OCI-LY7 (cell line): ENCODE data around the gene PRDM12. TPM values are rescaled to one million over a fixed set of nuclear protein-coding genes. Genes with fewer than 3 reads are reported as not detected.

Source experiments
- Bru-seq: library from RNA; stranded (reverse); fragments of 400-500 nt; gene quantifications from one replicate; lab custom pipeline; 2021; lab: Mats Ljungman, UMichigan
- BruChase-seq, 2 experiments: library from RNA; stranded (reverse); fragments of 400-500 nt; gene quantifications; one replicate each; lab custom pipeline; 2021; lab: Mats Ljungman, UMichigan
- BruUV-seq: library from RNA; stranded (reverse); fragments of 400-500 nt; replicated peaks from 2 replicates; lab custom pipeline; 2021; lab: Mats Ljungman, UMichigan
- CTCF ChIA-PET: fragments of 300-600 bp; sonication (Branson Sonifier 250); formaldehyde crosslinking; loops from one replicate; lab custom pipeline; 2022; ENCODE audit warnings: antibody characterized with exemption; ENCODE audit not compliant: unreplicated experiment; lab: Charles Lee
- POLR2A ChIA-PET: fragments of 300-600 bp; sonication (Branson Sonifier 250); formaldehyde crosslinking; loops from one replicate; lab custom pipeline; 2022; ENCODE audit warnings: antibody characterized with exemption; lab: Charles Lee
- DNase-seq: peaks from one replicate; pipeline ENCODE4 v3.0.0-alpha.2; 2015; ENCODE audit warnings: low spot score
- H2AFZ ChIP-seq: fragments of 200-600 bp; sonication (generic), shearing (Covaris generic); 2 replicates; pipeline ENCODE4 v1.6.1; 2014; ENCODE audit warnings: mild to moderate bottlenecking, antibody characterized with exemption, low read length, moderate library complexity
- H3K27ac ChIP-seq: fragments of 200-600 bp; sonication (generic); 2 replicates; pipeline ENCODE4 v1.5.1; 2014; ENCODE audit warnings: mixed run types, low read depth, mild to moderate bottlenecking, moderate library complexity, low read length, inconsistent platforms; ENCODE audit not compliant: poor library complexity, severe bottlenecking
- H3K36me3 ChIP-seq: fragments of 200-600 bp; sonication (generic); 2 replicates; pipeline ENCODE4 v1.6.1; 2014; ENCODE audit warnings: mild to moderate bottlenecking, antibody characterized with exemption, low read length, moderate library complexity, mixed read lengths; ENCODE audit not compliant: insufficient read depth
- H3K4me1 ChIP-seq: fragments of 200-600 bp; sonication (generic); 2 replicates; pipeline ENCODE4 v1.5.1; 2014; ENCODE audit warnings: mild to moderate bottlenecking, low read length; ENCODE audit not compliant: insufficient read depth, poor library complexity, severe bottlenecking
- H3K4me2 ChIP-seq: fragments of 200-600 bp; sonication (generic); 2 replicates; pipeline ENCODE4 v1.6.1; 2014; ENCODE audit warnings: mild to moderate bottlenecking, low read length
- H3K4me3 ChIP-seq: fragments of 200-600 bp; sonication (generic); 2 replicates; pipeline ENCODE4 v1.5.1; 2014; ENCODE audit warnings: mild to moderate bottlenecking, low read depth, low read length; ENCODE audit not compliant: poor library complexity, severe bottlenecking
- H3K79me2 ChIP-seq: fragments of 200-600 bp; sonication (generic); 2 replicates; pipeline ENCODE4 v1.6.1; 2016; ENCODE audit warnings: low read depth, mild to moderate bottlenecking, low read length, moderate library complexity, mixed read lengths; ENCODE audit not compliant: insufficient read depth
- H3K9me2 ChIP-seq: fragments of 200-600 bp; sonication (generic); 2 replicates; pipeline ENCODE4 v1.6.1; 2016; ENCODE audit warnings: mild to moderate bottlenecking, low read length, mixed read lengths; ENCODE audit not compliant: insufficient read depth
- H3K9me3 ChIP-seq: fragments of 200-600 bp; sonication (generic); 2 replicates; pipeline ENCODE4 v1.6.1; 2014; ENCODE audit warnings: mild to moderate bottlenecking, mixed run types, low read length, mixed read lengths
- H4K20me1 ChIP-seq: fragments of 200-600 bp; sonication (generic); 2 replicates; pipeline ENCODE4 v1.6.1; 2014; ENCODE audit warnings: mild to moderate bottlenecking, antibody characterized with exemption, low read length, moderate library complexity, mixed read lengths; ENCODE audit not compliant: insufficient read depth
- EZH2phosphoT487 ChIP-seq: fragments of 200-600 bp; sonication (generic); IDR thresholded peaks from 2 replicates; pipeline ENCODE4 v1.6.1; 2018; ENCODE audit warnings: low read depth, borderline replicate concordance, mild to moderate bottlenecking, mixed run types, antibody characterized with exemption, low read length, moderate library complexity, mixed read lengths
- intact Hi-C: fragments of 100-400 bp; cut with micrococcal nuclease; formaldehyde crosslinking; loops from one replicate; pipeline ENCODE4 v1.10.0; 2022; ENCODE audit not compliant: unreplicated experiment
- long read RNA-seq: library from polyadenylated mRNA; stranded (forward); transcript quantifications from one replicate; pipeline ENCODE4 v2.0.0, GENCODE V29; 2022
- total RNA-seq, 2 experiments: library from RNA; depleted of rRNA in 1 of 2; stranded (reverse); fragments of >200 nt in 1 of 2; shearing (Covaris generic) in 1 of 2; gene quantifications; 2 replicates each; pipeline ENCODE4 v1.2.3, GENCODE V29; 2014 to 2022
- TF ChIP-seq, protein P1 (sequence below): fragments of 200-600 bp; sonication (generic); conservative IDR thresholded peaks from 2 replicates; pipeline ENCODE4 v1.5.1; 2014; ENCODE audit warnings: mild to moderate bottlenecking, antibody characterized with exemption, low read length, moderate library complexity, mixed read lengths

PRDM12 gene
- total RNA-seq (2014; rRNA removed; shearing (Covaris generic)) (0.06 TPM in 1 of 2 replicates, not detected in the other), total RNA-seq (2022) (not detected in 2 replicates), Bru-seq, nascent RNA (not detected), BruChase-seq, experiment 1, labeled RNA remaining after a 6-hour chase (not detected), BruChase-seq, experiment 2, labeled RNA remaining after a 2-hour chase (not detected)
- long read RNA-seq, result 0 reads

DNA sequence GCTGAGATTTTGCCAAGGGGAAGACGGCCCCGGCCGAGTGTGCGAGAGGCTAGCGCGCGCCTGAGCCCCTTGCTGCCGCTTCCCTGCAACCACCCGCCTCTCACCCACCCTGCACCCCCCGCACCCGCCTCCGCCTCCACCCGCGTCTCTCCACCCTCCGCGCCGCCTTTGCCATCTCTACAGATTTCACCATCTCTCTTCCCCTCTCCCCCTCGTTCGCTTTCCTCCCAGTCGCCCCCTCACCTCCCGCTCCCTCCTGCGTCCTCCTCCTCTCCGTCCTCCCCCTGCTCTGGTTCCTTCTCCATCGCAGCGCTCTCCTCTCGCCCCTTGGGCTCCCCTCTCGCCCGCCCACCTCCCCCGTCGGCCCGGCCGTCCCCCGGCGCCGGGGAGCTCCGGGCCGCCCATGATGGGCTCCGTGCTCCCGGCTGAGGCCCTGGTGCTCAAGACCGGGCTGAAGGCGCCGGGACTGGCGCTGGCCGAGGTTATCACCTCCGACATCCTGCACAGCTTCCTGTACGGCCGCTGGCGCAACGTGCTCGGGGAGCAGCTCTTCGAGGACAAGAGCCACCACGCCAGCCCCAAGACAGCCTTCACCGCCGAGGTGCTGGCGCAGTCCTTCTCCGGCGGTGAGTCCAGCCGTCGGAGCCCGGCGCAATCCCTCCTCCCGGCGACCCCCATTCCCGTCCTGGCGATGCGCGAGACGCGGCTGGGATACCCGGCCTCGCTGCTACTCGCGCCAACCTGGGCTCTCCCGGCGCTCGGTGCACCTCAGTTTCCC, at the start of gene PRDM12:
Gene PRDM12, plus strand, starts transcription at position 344 of the 778 bp plus-strand sequence. Its CDS starts 60 bp downstream, at position 404.
- no peak within 1 kb of the TSS for H2AFZ ChIP-seq
- H4K20me1 ChIP-seq, result no peaks in the 10 kb centered on the region
- no peaks in the 10 kb centered on the region for H3K9me2 ChIP-seq
- no peak within 1 kb of the TSS for H3K27ac ChIP-seq
- no peak within 1 kb of the TSS for H3K4me2 ChIP-seq
- BruUV-seq, result no TSS peak
- no peak for TF ChIP-seq EZH2phosphoT487
- TF ChIP-seq, protein P1, sequence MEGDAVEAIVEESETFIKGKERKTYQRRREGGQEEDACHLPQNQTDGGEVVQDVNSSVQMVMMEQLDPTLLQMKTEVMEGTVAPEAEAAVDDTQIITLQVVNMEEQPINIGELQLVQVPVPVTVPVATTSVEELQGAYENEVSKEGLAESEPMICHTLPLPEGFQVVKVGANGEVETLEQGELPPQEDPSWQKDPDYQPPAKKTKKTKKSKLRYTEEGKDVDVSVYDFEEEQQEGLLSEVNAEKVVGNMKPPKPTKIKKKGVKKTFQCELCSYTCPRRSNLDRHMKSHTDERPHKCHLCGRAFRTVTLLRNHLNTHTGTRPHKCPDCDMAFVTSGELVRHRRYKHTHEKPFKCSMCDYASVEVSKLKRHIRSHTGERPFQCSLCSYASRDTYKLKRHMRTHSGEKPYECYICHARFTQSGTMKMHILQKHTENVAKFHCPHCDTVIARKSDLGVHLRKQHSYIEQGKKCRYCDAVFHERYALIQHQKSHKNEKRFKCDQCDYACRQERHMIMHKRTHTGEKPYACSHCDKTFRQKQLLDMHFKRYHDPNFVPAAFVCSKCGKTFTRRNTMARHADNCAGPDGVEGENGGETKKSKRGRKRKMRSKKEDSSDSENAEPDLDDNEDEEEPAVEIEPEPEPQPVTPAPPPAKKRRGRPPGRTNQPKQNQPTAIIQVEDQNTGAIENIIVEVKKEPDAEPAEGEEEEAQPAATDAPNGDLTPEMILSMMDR, result no peak
- ChIA-PET CTCF (no interaction called here), POLR2A (no interaction called here)
- no peak within 1 kb of the TSS for H3K4me3 ChIP-seq
- no peaks in the 10 kb centered on the region for H3K9me3 ChIP-seq
- H3K36me3 ChIP-seq, result no peaks in the 10 kb centered on the region
- no peak for DNase-seq
- intact Hi-C loops, result no loop called here
- no peaks in the 10 kb centered on the region for H3K79me2 ChIP-seq
- no peaks in the 10 kb centered on the region for H3K4me1 ChIP-seq

DNA sequence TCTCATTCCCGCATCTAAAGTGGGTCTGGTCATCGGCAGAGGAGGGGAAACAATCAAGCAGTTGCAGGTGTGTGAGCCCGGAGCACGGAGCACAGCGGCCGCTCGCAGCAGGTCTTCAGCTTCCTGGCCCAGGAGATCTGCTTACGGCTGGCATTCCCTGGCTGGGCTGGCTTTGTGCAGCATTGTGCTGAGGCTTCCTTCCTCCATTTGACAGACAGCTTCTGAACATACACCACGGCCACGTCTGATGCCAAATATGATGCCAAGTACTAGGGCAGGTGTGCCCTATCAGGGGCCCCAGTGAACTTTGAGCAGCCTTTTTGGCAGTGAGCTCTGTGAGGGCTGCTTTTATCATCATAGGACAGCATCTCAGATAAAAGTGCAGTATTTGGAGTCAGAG, 47.9 kb upstream of the PRDM12 start:
- Histone ChIP-seq H3K4me2 (no peak overlapping the region), H2AFZ (no peak overlapping the region), H3K9me3 (no peaks in the 10 kb centered on the region), H3K9me2 (no peaks in the 10 kb centered on the region), H4K20me1 (no peaks in the 10 kb centered on the region), H3K4me3 (no peak overlapping the region), H3K36me3 (peaks cover 94% of the 10 kb centered on the region), H3K27ac (no peak overlapping the region), H3K4me1 (no peaks in the 10 kb centered on the region), H3K79me2 (no peaks in the 10 kb centered on the region)
- BruUV-seq, result no TSS peak
- intact Hi-C loops, result no loop called here
- ChIA-PET POLR2A (no interaction called here), CTCF (no interaction called here)
- no peak for DNase-seq
- TF ChIP-seq, protein P1, result no peak
- TF ChIP-seq EZH2phosphoT487, result no peak

DNA sequence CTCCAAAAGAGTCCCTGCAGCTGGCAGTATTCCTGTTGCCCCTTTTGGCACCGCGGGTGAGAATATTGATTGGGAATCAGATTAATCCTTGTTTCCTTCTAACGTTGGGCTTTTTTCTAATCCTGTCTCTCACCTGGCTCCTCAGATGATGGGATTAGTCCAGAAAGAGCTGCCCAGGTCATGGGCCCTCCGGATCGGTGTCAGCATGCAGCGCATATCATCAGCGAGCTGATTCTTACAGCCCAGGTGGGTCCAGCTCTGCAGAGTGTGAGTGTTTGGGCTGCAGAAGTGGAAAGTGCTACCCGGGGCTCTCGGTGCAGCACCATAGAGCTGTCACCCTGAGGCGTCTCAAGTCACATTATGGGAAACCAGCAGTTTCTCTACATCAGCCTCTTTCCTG, 40.9 kb upstream of the PRDM12 start:
- DNase-seq, result no peak
- H4K20me1 ChIP-seq, result no peaks in the 10 kb centered on the region
- BruUV-seq, result no TSS peak
- H3K4me1 ChIP-seq, result no peaks in the 10 kb centered on the region
- no peaks in the 10 kb centered on the region for H3K9me2 ChIP-seq
- H3K4me3 ChIP-seq, result no peak overlapping the region
- peaks cover 89% of the 10 kb centered on the region for H3K36me3 ChIP-seq
- H3K79me2 ChIP-seq, result no peaks in the 10 kb centered on the region
- H3K4me2 ChIP-seq, result no peak overlapping the region
- intact Hi-C loops, result no loop called here
- CTCF ChIA-PET, result no interaction called here
- H3K9me3 ChIP-seq, result no peaks in the 10 kb centered on the region
- POLR2A ChIA-PET, result no interaction called here
- no peak for TF ChIP-seq EZH2phosphoT487
- TF ChIP-seq, protein P1, result no peak
- H3K27ac ChIP-seq, result no peak overlapping the region
- H2AFZ ChIP-seq, result no peak overlapping the region
